IMR-90 (cell line): Measurements from ENCODE around the gene HAP1.

Experiments
- BHLHE40 ChIP-seq: fragments of 150-350 bp; IDR thresholded peaks from 2 replicates; pipeline ENCODE4 v1.6.1; 2016; ENCODE audit warnings: mild to moderate bottlenecking, low read depth, low read length
- CEBPB ChIP-seq: IDR thresholded peaks from 2 replicates; pipeline ENCODE4 v1.6.1; 2012; ENCODE audit warnings: low read depth, low read length, improper control_type of control experiment
- CHD1 ChIP-seq: IDR thresholded peaks from 2 replicates; pipeline ENCODE4 v1.6.1; 2012; ENCODE audit warnings: low read depth, low read length, improper control_type of control experiment
- FOS ChIP-seq: fragments of 150-350 bp; IDR thresholded peaks from 2 replicates; pipeline ENCODE4 v1.6.1; 2016; ENCODE audit warnings: low read depth, low read length
- MAFK ChIP-seq: IDR thresholded peaks from 2 replicates; pipeline ENCODE4 v1.6.1; 2012; ENCODE audit warnings: low read depth, low read length, improper control_type of control experiment
- MXI1 ChIP-seq: IDR thresholded peaks from 2 replicates; pipeline ENCODE4 v1.6.1; 2012; ENCODE audit warnings: low read depth, mild to moderate bottlenecking, low read length, moderate library complexity, borderline replicate concordance
- POLR2A ChIP-seq: IDR thresholded peaks from 2 replicates; pipeline ENCODE4 v1.6.1; 2012; ENCODE audit warnings: mild to moderate bottlenecking, low read depth, low read length
- RAD21 ChIP-seq: IDR thresholded peaks from 2 replicates; pipeline ENCODE4 v1.6.1; 2012; ENCODE audit warnings: low read length, improper control_type of control experiment
- RCOR1 ChIP-seq: IDR thresholded peaks from 2 replicates; pipeline ENCODE4 v1.6.1; 2012; ENCODE audit warnings: mild to moderate bottlenecking, low read length, improper control_type of control experiment; ENCODE audit not compliant: insufficient replicate concordance
- RFX5 ChIP-seq: IDR thresholded peaks from 2 replicates; pipeline ENCODE4 v1.8.0; 2012; ENCODE audit warnings: low read depth, mild to moderate bottlenecking, low read length, moderate library complexity
- SMC3 ChIP-seq: fragments of 150-350 bp; IDR thresholded peaks from 2 replicates; pipeline ENCODE4 v1.6.1; 2016; ENCODE audit warnings: low read depth, mild to moderate bottlenecking, antibody characterized with exemption, low read length, moderate library complexity
- USF2 ChIP-seq: fragments of 150-350 bp; IDR thresholded peaks from 2 replicates; pipeline ENCODE4 v1.6.1; 2017; ENCODE audit warnings: mild to moderate bottlenecking, antibody characterized with exemption, low read length, low read depth
- TF ChIP-seq, protein P1 (sequence below): conservative IDR thresholded peaks from 2 replicates; pipeline ENCODE4 v1.5.1; 2012; ENCODE audit warnings: mild to moderate bottlenecking, low read depth, low read length, improper control_type of control experiment
- TF ChIP-seq, protein P2 (sequence below): fragments of 150-350 bp; IDR thresholded peaks from 2 replicates; pipeline ENCODE4 v1.6.1; 2016; ENCODE audit warnings: low read depth, mild to moderate bottlenecking, low read length, moderate library complexity, borderline replicate concordance

- no peak for TF ChIP-seq USF2
- TF ChIP-seq, protein P1, sequence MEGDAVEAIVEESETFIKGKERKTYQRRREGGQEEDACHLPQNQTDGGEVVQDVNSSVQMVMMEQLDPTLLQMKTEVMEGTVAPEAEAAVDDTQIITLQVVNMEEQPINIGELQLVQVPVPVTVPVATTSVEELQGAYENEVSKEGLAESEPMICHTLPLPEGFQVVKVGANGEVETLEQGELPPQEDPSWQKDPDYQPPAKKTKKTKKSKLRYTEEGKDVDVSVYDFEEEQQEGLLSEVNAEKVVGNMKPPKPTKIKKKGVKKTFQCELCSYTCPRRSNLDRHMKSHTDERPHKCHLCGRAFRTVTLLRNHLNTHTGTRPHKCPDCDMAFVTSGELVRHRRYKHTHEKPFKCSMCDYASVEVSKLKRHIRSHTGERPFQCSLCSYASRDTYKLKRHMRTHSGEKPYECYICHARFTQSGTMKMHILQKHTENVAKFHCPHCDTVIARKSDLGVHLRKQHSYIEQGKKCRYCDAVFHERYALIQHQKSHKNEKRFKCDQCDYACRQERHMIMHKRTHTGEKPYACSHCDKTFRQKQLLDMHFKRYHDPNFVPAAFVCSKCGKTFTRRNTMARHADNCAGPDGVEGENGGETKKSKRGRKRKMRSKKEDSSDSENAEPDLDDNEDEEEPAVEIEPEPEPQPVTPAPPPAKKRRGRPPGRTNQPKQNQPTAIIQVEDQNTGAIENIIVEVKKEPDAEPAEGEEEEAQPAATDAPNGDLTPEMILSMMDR: no peak
- TF ChIP-seq POLR2A: no peak
- TF ChIP-seq, protein P2, sequence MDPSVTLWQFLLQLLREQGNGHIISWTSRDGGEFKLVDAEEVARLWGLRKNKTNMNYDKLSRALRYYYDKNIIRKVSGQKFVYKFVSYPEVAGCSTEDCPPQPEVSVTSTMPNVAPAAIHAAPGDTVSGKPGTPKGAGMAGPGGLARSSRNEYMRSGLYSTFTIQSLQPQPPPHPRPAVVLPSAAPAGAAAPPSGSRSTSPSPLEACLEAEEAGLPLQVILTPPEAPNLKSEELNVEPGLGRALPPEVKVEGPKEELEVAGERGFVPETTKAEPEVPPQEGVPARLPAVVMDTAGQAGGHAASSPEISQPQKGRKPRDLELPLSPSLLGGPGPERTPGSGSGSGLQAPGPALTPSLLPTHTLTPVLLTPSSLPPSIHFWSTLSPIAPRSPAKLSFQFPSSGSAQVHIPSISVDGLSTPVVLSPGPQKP: no peak
- no peak for TF ChIP-seq RAD21
- no peak for TF ChIP-seq BHLHE40
- TF ChIP-seq RFX5: no peak
- TF ChIP-seq MXI1: no peak
- TF ChIP-seq RCOR1: no peak
- TF ChIP-seq CHD1: no peak
- no peak for TF ChIP-seq CEBPB
- TF ChIP-seq SMC3: no peak
- TF ChIP-seq MAFK: no peak
- TF ChIP-seq FOS: no peak
Measured at GRCh38 chr17:41738801-41739112, 4.3 kb upstream of the HAP1 start.
